ENCODE results near the gene HARBI1. TPM values are rescaled to one million over a fixed set of nuclear protein-coding genes. Genes with fewer than 3 reads are reported as not detected.

HARBI1 gene
- total and polyA plus RNA-seq, 2 of the 8 experiments (the other 6 are each of a cell fraction or from before 2014, with no cell fraction given): 3.8 to 5.1 TPM

DNA sequence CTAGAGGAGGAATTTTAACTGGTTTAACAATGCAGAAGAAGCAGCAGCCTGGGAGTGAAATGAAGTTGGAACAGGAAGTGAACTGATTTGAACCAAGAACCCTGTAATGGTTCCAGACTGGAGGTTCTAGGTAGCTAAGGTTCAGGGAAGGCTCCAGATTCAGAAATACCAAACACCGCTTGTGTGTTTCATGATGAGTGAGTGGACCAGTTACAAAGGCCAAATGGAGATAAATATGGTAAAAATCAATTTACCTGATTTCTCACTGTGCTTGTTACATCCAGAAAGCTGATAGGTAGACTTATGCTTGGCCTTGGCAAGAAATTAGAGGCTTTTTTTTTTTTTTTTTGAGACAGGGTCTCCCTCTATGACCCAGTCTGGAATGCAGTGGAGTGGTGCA lies 13.2 kb upstream of the HARBI1 start:
- Histone ChIP-seq H3K9me3 (ENCODE audit: insufficient read depth in 2 of 2, low read depth in 1 of 2, low read length in 1 of 2) (no peaks in the 10 kb centered on the region), H3K4me2 (ENCODE audit: insufficient read depth in 1 of 2, low read depth in 2 of 2, low read length in 2 of 2) (no peak overlapping the region), H3K56ac (replicated peaks; ENCODE audit: insufficient read length, low read depth, low read length) (no peak overlapping the region), H2AFZ (ENCODE audit: low read length) (no peak overlapping the region), H2BK5ac (ENCODE audit: low read depth, low read length) (no peak overlapping the region), H3K36me3 (ENCODE audit: control insufficient read depth in 2 of 4, insufficient read depth in 4 of 4, low read length in 3 of 4) (peaks cover 0 to 14% (median 5%) of the 10 kb centered on the region in 4 experiments; a peak in 2 of 8 replicates), H3K4ac (replicated peaks; ENCODE audit: insufficient read length, low read depth, low read length) (no peak overlapping the region), H3K23ac (ENCODE audit: insufficient read length) (no peak overlapping the region), H2BK15ac (ENCODE audit: low read length) (no peak overlapping the region), H2AK5ac (ENCODE audit: low read depth, low read length) (no peak overlapping the region), H3K18ac (ENCODE audit: extremely low read depth, low read length) (no peak overlapping the region), H3K14ac (ENCODE audit: insufficient read length) (no peak overlapping the region), H3K23me2 (ENCODE audit: low read depth, low read length) (no peaks in the 10 kb centered on the region), H4K20me1 (replicated peaks in 1 of 2; ENCODE audit: control insufficient read depth in 1 of 2, insufficient read depth in 2 of 2, low read length in 2 of 2) (peaks cover 0 to 3% of the 10 kb centered on the region in 2 experiments), H2BK20ac (ENCODE audit: low read length) (no peak overlapping the region), H3K27ac (ENCODE audit: low read depth, low read length) (no peak overlapping the region), H3K79me1 (ENCODE audit: low read depth, low read length) (peaks cover 2% of the 10 kb centered on the region; the same call in 1 of the 2 replicates), H3K79me2 (ENCODE audit: control insufficient read depth in 1 of 2, insufficient read depth in 2 of 2, low read length in 2 of 2) (peaks cover 0 to 10% of the 10 kb centered on the region in 2 experiments; a peak in 2 of 4 replicates), H2BK12ac (ENCODE audit: low read depth, low read length) (no peak overlapping the region), H4K91ac (replicated peaks; ENCODE audit: insufficient read length, low read length) (no peak overlapping the region), H3K4me3 (ENCODE audit: extremely low read depth in 1 of 4, insufficient read depth in 2 of 4, low read depth in 3 of 4, low read length in 4 of 4) (no peak overlapping the region), H3K27me3 (replicated peaks in 1 of 4; ENCODE audit: control insufficient read depth in 3 of 4, extremely low read depth in 1 of 4, insufficient read depth in 3 of 4, low read length in 3 of 4) (no peaks in the 10 kb centered on the region), H4K8ac (ENCODE audit: extremely low read depth, insufficient read depth, low read length) (no peak overlapping the region), H2BK120ac (replicated peaks; ENCODE audit: low read depth, low read length) (no peak overlapping the region), H3K4me1 (replicated peaks in 1 of 4; ENCODE audit: control insufficient read depth in 3 of 4, insufficient read depth in 4 of 4, low read length in 3 of 4) (no peaks in the 10 kb centered on the region), H4K5ac (ENCODE audit: insufficient read length, low read depth, low read length) (no peak overlapping the region), H3K9ac (replicated peaks in 1 of 4; ENCODE audit: extremely low read depth in 1 of 4, low read depth in 3 of 4, low read length in 3 of 4) (no peak overlapping the region)
- 95% methylated on average over 1 of the region's 1 CpG; no CpG with 5 or more reads in 1 of the 2 experiments for WGBS, 2 experiments (ENCODE audit: extremely low coverage in 1 of 2, insufficient coverage in 1 of 2, insufficient read length in 1 of 2, insufficient replicate concordance in 2 of 2, low coverage in 1 of 2, low lambda C conversion rate in 2 of 2, missing lambda C conversion rate in 1 of 2)
- FAIRE-seq (no peak), DNase-seq (ENCODE audit: low read depth in 1 of 2, low spot score in 2 of 2) (no peak)
- CTCF ChIA-PET (ENCODE audit: partially characterized antibody): interaction anchor here (1.5 kb wide), 1 partner anchor 13 kb away, joined by 3 read pairs; the partner anchor contains the start of genes ATG13 and HARBI1
- POLR2A ChIA-PET (ENCODE audit: partially characterized antibody): interaction anchor here (1.1 to 1.5 kb wide), 2 partner anchors 14 to 30 kb away, joined by 3 read pairs; no protein-coding TSS in a partner anchor
- no peak for TF ChIP-seq SRF (IDR thresholded peaks at IDR 0.05; ENCODE audit: low read depth, low read length)
- no peak for TF ChIP-seq RNF2 (IDR thresholded peaks at IDR 0.05; ENCODE audit: borderline replicate concordance, low read depth, low read length, missing control alignments, poor library complexity, severe bottlenecking)
- no peak for TF ChIP-seq RXRA (IDR thresholded peaks at IDR 0.05; ENCODE audit: insufficient read depth, low read depth, low read length)
- TF ChIP-seq, protein P1, sequence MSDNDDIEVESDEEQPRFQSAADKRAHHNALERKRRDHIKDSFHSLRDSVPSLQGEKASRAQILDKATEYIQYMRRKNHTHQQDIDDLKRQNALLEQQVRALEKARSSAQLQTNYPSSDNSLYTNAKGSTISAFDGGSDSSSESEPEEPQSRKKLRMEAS (IDR thresholded peaks at IDR 0.05): no peak

Data from H1 (cell line).